RWPE1 (cell line): Measurements from ENCODE around the gene SPTSSA.

Experiments used
- CTCF ChIA-PET: fragments of 350-600 bp; sonication (Branson Sonifier 250); formaldehyde crosslinking; extraction: SDS; loops from one replicate; lab custom pipeline; 2021; lab: Yijun Ruan, JAX
- POLR2A ChIA-PET: fragments of 400-600 bp; formaldehyde crosslinking; extraction: SDS; loops from one replicate; lab custom pipeline; 2020; ENCODE audit warnings: antibody characterized with exemption; ENCODE audit not compliant: low non-redundant PET; lab: Yijun Ruan, JAX
- DNase-seq: peaks from one replicate; pipeline ENCODE4 v3.0.0; 2012; ENCODE audit warnings: low spot score
- H3K27ac ChIP-seq: fragments of 450-650 bp; 2 replicates; pipeline ENCODE4 v1.5.1; 2017
- TF ChIP-seq, protein P1 (sequence below): fragments of 450-650 bp; conservative IDR thresholded peaks from 2 replicates; pipeline ENCODE4 v1.5.1; 2017; ENCODE audit warnings: low read depth, mild to moderate bottlenecking

SPTSSA gene

DNA sequence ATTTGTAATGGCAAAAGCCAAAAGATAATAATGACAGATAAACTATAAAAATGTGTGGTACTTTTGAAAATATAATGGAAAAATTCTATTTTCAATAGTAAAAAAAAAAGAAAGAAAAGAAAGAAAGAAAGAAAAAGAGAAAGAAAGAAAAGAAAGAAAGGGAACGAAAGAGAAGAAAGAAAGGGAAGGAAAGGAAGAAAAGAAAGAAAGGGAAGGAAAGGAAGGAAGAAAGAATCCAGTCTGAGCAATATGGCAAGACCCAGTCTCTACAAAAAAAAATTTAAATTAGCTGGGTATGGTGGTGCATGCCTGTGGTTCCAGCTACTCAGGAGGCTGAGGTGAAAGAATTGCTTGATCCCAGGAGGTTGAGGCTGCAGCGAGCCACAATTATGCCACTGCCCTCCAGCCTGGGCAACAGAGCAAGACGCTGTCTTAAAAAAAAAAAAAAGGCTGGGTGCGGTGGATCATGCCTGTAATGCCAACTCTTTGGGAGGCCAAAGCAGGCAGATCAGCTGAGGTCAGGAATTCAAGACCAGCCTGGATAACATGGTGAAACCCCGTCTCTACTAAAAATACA is 39.1 kb upstream of the SPTSSA start:
- CTCF ChIA-PET: no interaction called here
- TF ChIP-seq, protein P1, sequence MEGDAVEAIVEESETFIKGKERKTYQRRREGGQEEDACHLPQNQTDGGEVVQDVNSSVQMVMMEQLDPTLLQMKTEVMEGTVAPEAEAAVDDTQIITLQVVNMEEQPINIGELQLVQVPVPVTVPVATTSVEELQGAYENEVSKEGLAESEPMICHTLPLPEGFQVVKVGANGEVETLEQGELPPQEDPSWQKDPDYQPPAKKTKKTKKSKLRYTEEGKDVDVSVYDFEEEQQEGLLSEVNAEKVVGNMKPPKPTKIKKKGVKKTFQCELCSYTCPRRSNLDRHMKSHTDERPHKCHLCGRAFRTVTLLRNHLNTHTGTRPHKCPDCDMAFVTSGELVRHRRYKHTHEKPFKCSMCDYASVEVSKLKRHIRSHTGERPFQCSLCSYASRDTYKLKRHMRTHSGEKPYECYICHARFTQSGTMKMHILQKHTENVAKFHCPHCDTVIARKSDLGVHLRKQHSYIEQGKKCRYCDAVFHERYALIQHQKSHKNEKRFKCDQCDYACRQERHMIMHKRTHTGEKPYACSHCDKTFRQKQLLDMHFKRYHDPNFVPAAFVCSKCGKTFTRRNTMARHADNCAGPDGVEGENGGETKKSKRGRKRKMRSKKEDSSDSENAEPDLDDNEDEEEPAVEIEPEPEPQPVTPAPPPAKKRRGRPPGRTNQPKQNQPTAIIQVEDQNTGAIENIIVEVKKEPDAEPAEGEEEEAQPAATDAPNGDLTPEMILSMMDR: no peak
- POLR2A ChIA-PET: no interaction called here
- no peak overlapping the region for H3K27ac ChIP-seq
- no peak for DNase-seq

DNA sequence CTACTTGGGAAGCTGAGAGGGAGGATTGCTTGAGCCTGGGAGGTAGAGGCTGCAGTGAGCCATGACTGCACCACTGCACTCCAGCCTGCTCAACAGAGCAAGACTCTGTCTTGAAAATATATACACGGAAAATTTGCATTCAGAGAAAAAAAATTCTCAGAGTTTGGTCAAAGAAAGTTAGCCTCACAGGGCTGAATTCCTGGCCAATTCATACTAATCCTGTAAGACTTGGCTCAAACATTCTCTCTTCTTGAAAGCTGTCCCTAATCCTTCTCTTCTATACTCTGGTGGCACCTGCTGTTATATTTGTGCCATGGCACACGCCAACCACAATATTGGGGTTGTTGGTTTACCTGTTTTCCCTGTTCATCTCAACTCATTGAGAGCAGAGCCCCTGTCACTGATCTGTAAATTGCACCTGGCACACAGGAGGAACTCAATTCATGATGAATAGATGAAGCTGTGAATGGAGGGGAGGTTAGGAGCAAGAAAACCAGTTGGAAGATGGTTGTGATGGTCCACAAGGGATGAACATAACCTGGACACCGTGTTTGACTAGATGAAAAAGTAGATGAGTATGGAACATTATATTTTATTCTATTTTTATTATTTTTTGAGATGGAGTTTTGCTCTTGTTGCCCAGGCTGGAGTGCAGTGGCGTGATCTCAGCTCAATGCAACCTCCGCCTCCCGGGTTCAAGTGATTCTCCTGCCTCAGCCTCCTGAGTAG is 36.8 kb upstream of the SPTSSA start:
- TF ChIP-seq, protein P1: no peak; the same call in 1 of the 2 replicates
- DNase-seq: peak; percentile 39
- H3K27ac ChIP-seq: no peak overlapping the region
- ChIA-PET CTCF (interaction anchor here (0.5 to 2.3 kb wide), 7 partner anchors 12 to 656 kb away, joined by 3 to 9 read pairs (median 5); no protein-coding TSS in a partner anchor), POLR2A (no interaction called here)

DNA sequence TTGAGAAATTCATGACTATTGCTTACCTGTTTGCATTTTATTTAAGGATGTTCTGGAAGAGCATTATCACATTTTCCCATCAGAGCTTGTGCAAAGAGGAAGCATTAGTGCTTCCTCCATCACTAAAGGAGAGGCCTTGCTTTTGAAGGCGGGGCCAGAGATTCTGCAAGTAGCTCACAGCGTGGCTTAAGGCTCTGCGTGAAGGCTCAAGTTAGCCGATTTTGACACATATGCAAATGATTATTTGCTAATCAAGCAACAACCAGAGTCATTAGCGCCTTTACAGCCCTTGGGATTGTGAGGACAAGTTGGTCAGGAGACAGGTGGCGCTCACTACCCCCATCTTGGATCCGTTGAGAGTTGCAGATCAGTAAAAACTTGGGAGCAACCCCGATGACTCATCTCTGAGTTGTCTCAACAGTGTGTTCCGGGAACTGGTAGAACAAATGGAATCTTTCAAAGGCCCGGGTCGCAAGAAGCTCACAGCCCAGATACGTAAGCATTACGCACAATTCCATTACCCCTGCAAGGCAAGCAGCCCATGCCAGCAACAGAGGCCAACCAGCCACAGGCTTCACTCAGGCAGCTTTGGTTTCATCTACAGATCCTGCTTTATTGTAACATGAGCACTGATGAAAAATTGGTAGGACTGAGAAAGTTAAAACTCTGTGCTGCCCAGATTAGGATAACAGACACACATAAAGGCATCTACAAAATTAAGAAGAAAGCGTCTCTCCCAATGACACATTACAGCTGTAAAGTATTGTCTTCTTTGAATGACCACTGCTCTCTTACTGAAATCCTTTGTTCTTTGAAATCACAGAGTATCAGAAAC is 34.9 kb upstream of the SPTSSA start:
- ChIA-PET POLR2A (no interaction called here), CTCF (interaction anchor here (0.6 to 1.1 kb wide), 4 partner anchors 27 to 174 kb away, joined by 3 to 10 read pairs (median 4); no protein-coding TSS in a partner anchor)
- DNase-seq: peak; percentile 97
- peak overlapping the region; percentile 80 for H3K27ac ChIP-seq
- TF ChIP-seq, protein P1: peak; percentile 24

DNA sequence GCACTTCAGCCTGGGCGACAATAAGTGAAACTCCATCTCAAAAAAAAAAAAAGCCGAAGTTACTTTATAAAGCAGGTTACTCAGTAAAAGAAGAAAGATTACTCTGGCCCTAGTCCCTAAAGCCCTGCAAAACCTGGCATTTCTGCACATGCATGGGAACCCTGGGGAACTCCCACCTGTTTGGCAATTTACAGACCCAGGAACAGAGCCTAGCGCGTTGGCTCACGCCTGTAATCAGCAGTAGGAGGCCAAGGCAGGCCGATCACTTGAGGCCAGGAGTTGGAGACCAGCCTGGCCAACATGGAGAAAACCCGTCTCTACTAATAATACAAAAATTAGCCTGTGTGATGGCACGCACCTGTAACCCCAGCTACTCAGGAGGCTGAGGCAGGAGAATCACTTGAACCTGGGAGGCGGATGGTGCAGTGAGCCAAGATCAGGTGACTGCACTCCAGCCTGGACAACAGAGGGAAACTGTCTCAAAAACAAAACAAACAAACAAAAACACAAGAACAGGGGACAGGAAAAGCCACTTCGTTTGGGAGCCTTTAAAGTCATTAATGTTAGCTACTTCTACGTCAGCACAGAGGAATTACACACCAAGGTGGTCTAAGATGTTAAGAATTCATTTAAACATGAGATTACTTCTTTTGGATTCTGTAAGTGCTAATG is 34.1 kb upstream of the SPTSSA start:
- POLR2A ChIA-PET: interaction anchor here (0.6 kb wide), 1 partner anchor 121 kb away, joined by 3 read pairs; no protein-coding TSS in a partner anchor
- DNase-seq: no peak
- H3K27ac ChIP-seq: peak overlapping the region; percentile 80
- TF ChIP-seq, protein P1: no peak
- CTCF ChIA-PET: interaction anchor here (1.0 to 1.1 kb wide), 2 partner anchors 150 to 173 kb away, joined by 3 to 4 read pairs; no protein-coding TSS in a partner anchor

DNA sequence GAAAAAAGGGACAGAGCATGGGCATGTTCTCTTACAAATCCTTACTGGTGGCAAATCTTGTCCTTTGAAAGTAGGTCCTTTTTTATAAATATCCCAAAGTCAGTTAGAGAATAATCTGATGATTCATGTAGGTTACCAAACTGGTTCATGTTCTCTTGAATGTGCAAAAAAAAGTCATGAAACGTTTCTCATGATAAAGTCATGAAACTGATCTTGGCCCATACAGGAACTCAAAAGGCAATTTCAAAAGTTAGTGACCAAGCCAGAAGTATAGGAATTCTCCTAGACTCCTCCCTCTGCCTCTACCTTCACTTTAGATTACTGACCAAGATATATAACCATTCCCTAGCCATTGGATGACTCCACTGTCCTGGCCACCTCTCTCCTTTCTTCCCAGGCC is 27.3 kb upstream of the SPTSSA start:
- TF ChIP-seq, protein P1: no peak
- ChIA-PET CTCF (no interaction called here), POLR2A (no interaction called here)
- H3K27ac ChIP-seq: no peak overlapping the region
- DNase-seq: no peak
